Activated T-cell treated with anti-CD3 and anti-CD28 coated beads, Interleukin-2, amount 50 U/mL, for 1 hour (primary cell): Measurements from ENCODE around the gene TMEM223.
"Not testable (repeated sequence)": the region's sequence is repeated elsewhere in the genome, so short reads cannot be mapped to it uniquely, and the experiment has no call there.

Source experiments
- DNase-seq: peaks from one replicate; pipeline ENCODE4 v3.0.0-alpha.2; 2020

Gene TMEM223

DNA sequence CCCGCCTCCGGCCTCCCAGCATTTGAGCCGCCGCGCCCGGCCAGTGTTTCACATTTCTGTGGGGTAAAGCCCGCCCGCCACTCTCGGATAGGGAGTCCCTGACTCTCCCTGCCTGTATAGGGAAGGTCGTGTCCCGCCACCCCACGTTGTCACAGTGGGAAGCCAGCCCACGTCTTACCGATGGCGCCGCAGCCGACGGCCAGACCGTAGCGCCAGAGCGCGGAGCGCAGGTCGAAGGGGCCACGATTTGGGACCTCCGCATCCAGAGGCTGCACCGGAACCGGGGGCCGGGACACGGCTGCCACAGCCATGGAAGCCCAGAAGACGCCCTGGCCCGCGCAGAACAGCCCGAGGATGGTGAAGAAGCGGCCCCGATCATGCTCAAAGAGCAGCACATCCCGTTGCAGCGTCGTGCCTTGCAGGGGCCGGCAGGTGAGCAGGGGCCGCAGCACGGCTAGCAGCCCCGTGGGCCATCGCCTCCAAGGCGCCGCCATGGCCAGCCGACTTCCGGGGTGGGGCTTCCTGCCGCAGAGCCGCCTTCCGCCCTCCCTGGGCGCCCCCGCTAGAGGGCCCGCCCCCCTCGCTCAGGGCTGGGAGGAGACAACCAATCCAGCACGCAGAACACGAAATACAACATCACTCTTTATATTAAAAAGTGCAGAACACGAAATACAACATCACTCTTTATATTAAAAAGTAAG lies at the start of gene TMEM223:
TMEM223 (minus strand) TSS at position 506 of the 701 bp plus-strand sequence; CDS start at position 494, 12 bp downstream.
- DNase-seq: peak; percentile 92

DNA sequence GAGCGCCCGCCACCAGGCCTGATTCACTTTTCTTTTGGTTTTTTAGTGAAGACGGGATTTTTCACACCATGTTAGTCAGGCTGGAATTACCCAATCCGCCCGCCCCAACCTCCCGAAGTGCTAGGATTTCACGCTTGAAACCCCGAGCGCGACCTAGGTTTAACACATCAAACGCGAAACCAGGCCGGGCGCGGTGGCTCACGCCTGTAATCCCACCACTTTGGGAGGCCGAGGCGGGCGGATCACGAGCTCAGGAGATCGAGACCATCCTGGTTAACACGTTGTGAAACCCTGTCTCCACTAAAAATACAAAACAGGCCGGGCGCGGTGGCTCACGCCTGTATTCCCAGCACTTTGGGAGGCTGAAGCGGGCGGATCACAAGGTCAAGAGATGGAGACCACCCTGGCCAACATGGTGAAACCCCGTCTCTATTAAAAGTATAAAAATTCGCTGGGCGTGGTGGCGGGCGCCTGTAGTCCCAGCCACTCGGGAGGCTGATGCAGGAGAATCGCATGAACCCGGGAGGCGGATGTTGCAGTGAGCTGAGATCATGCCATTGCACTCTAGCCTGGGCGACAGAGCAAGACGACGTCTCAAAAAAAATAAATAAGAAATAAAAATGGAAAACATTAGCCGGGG lies 49.0 kb upstream of the TMEM223 start:
- DNase-seq: peak; percentile 76

DNA sequence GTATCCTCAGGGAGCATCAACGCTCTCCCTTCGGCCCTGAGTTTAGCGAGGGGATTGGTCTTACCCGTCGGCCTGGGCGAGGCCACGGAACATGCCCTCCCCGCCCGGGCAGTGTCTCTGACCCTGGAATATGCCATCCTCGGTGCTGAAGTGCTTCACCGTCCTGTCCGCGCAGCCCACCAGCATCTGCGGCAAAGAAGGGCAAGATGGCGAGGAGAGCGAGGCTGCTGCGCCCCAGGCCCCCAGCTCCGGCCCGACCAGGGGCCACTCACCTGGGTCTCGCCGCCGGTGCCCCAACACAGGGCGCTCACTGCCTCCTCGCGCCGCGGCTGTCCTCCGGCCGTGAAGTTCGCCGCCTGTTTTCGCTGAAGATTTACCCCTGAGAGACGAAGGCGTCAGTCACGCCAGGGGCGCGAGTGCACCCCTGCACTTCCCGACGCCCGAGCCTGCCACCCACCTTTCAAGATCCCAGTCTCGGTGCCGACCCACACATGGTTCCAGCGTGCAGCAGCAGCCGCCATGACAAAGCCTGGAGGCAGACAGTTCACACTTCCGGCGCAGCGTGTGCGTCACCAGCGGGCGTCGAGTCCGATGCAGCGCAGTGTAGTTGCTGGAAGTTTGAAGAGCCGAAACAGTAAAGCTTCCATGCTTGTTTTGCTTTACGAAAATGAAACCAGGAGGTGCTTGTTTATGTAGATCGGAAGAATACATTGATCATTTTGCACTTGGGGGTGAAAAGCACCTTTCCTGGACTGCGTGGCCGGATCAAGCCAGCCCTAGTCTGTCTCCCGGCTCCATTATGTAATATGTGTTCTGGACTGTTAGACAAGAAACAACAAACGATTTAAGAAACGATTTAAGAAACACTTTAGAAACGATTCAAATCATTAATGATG lies 47.5 kb upstream of the TMEM223 start, which contains the start of gene WDR74:
WDR74 (minus strand) TSS at position 541 of the 896 bp plus-strand sequence; CDS start at position 521, 20 bp downstream.
- DNase-seq: peak; percentile 90

- DNase-seq: no peak
Observed at GRCh38 chr11:62835336-62835735, 43.5 kb upstream of the TMEM223 start.

DNA sequence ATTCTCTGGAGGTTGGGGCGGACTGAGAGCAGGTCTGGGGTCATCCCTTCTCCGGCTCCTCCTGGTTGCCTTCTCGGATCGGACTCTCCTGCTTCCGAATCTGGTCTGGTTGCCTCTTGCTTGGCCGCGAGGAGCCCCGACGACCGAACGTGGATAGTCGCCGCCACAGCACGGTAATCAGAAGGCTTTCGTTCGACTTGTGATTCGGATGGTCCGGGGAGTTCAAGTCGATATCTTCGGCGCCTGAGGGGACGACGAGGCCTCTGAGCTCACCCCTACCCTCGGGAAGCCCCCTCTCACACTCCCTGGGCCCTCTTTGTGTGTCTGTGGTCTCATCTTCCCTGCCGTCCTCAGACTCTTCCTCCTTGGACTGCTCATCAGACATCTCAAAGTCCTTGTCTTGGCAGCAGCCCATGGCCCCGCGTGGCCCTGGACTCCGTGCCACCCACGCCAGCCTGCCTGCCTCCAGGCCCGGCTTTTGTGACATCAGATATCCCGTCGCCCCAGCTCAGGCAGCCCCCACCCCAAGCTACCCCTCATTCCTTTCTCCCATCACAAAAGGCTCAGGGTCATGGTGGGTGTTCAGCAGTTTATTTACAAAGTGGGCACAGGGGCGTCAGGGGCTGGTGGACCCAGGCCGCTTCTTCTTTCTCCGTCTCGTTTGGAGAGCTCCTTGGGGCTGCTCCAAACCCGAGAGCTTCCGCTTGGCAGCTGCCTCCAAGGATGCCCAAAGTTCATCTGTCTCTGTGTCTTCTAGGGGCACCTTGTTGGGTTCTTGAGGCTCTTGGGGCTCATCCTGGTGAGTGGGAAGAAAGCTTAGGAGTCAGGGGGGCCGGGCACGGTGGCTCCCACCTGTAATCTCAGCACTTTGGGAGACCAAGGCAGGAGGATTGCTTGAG lies 40.8 kb upstream of the TMEM223 start, which contains the start of gene TEX54:
TEX54 (minus strand) TSS at position 506 of the 899 bp plus-strand sequence.
- no peak for DNase-seq

DNA sequence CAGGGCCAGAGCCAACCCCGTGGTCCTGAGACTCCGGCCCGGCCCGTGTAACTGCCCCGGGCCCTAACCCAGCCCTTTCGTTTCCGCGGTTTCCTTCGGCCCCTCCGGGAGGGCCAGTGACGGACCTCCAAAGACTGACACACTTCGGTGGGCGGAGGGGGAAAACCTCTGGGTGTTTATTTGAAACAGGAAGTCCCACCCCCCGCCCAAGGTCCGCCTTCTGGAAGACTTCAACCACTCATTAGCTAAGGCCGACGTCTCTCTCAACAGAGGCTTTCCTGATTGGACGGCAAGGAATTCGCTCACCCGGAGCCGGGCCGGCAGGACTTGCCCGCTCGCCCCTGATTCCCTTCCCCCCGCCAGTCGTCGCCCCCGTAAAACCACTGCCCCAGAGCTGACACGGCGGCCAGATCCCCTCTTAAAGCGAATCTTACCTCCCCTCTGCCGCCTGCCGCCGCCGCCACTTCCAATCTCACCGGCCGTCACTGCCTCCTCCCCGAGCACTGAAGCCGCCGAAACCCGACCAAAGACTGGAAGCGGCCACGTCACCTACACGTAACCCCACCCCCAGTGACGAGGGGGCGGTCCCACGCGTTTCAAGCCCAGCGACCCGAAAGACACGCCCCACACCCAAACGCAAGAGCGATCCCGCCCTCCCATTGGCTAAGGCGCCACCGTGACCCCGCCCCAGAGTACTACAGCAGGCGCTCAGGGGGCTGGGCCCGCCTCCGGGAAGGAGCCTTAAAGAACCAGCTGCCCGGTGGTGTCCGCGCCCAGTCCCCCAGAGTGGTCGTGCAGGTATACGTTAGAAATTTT lies 39.9 kb upstream of the TMEM223 start, which contains the start of gene STX5:
STX5 (minus strand) TSS at position 532 of the 816 bp plus-strand sequence. CDS start 808 bp downstream, outside the sequence.
- peak; percentile 99 for DNase-seq

GRCh38 chr11:62830904-62831519 lies 39.2 kb upstream of the TMEM223 start:
- DNase-seq: no peak

DNA sequence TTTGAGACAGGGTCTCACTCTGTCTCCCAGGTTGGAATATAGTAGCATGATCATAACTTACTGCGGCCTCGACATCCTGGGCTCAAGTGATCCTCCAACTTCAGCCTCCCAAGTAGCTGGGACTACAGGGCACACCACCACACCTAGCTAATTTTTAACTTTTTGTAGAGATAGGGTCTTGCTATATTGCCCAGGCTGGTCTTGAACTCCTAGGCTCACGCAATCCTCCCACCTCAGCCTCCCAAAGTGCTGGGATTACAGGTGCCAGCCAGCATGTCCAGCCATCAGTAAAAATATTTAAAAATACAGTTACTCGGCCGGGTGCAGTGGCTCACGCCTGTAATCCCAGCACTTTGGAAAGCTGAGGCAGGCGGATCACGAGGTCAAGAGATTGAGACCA lies 36.3 kb upstream of the TMEM223 start:
- not testable (repeated sequence) for DNase-seq

- no peak for DNase-seq
Observed at GRCh38 chr11:62823677-62824076, 31.9 kb upstream of the TMEM223 start.

DNA sequence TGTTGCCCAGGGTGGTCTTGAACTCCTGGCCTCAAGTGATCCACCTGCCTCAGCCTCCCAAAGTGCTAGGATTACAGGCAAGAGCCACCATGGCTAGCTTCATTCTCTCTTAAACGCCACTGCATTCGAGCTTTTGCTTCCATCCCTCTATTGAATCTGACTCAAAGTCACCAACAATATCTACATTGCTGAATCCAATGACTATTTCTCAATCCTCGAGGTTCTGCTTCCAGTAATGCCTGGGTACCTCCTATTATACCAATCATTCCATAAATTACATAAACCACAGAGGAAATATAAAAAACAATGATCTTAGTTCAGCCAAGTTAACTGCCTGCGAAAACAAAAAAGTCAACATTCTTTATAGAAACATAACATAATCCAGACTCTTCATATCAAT lies 25.3 kb upstream of the TMEM223 start:
- DNase-seq: no peak

- no peak for DNase-seq
Observed at GRCh38 chr11:62816557-62816956, 24.8 kb upstream of the TMEM223 start.

GRCh38 chr11:62811659-62812058 lies 19.9 kb upstream of the TMEM223 start:
- no peak for DNase-seq

- DNase-seq: no peak
Observed at GRCh38 chr11:62810748-62811147, 18.9 kb upstream of the TMEM223 start.

DNA sequence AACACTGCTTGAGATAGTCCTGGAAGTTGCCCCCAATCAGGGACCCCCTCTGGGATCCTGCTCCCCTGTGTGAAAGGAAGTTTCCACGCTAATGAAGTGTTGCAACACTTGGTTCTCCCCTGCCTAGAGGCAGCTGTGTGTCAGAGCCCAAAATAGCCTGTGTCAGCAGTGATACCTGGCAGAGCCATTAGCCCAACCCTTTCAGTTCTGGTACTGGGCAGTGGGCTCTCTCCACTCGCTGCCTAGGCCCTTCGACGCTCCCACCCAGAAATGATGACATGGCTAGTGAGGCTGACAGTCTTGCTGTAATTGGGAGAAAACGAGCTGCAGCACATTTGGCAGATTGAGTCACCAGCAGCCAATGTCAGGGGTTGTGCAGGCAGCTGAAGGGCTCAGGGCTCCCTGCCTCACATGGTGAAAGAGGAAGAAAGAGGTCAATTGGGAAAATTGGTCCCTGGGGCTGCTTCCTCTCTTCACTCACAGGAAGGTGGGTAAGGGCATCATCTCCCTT lies 14.9 kb upstream of the TMEM223 start:
- DNase-seq: no peak

DNA sequence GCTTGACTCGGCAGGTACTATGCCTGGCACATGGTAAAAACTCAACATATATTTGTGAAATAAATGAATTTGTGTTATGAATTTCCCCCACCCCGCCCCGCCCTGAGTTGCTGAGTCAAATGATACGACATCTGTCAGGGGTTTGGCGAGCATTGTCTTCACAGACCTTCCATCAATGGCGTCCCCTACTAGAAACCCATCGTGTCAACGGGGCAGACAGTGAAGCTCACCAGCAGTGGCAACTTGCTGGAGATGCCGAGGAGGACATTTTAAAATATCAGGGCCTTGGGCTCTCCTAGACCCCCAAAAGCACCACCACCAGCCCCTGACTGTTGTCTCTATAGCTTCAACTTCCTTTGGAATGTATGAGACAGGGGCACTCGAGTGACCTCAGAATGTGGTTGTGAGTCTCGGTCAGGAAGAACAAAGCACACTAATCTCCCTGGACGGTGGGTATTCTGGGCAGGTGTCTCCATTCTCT lies 14.2 kb upstream of the TMEM223 start:
- DNase-seq: no peak

- peak; percentile 98 for DNase-seq
Observed at GRCh38 chr11:62805076-62805892, 13.5 kb upstream of the TMEM223 start, which contains the start of gene NXF1. NXF1 (minus strand) TSS chr11:62805440; CDS start chr11:62805356, 84 bp downstream.

GRCh38 chr11:62804310-62805075 lies 12.7 kb upstream of the TMEM223 start:
- DNase-seq: no peak

DNA sequence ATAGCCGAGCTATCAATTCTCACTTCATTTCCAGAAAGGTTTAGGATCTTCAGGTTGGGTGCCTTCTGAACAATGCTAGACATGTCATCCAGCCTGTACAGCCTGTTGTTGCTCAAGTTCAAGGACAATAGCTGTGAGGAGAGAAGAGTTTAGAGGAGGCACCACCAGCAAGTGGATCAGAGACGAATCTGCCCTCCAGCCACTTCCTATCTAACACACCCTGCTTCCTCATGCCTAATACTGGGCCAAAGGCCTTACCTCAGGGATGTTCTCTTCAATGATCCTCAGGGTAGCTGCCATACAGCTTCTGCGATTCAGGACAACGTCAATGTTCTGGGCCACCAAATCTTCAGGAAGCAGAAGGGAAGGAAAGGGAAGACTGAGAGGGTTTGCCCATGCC lies 9.3 kb upstream of the TMEM223 start:
- DNase-seq: no peak
